GM19452 (cell line): ENCODE results near the gene CNOT11.
"Not testable (repeated sequence)": the region's sequence is repeated elsewhere in the genome, so short reads cannot be mapped to it uniquely, and the experiment has no call there.

ENCODE experiments used
- ATAC-seq: cut with Tn5 transposase; IDR thresholded peaks from one replicate; pipeline ENCODE4 v1.9.1; 2021; ENCODE audit not compliant: unreplicated experiment

CNOT11 gene

GRCh38 chr2:101252408-101253012 is at the start of gene CNOT11:
TSS of gene CNOT11 (plus strand) at chr2:101252886. CDS start at chr2:101252965, 79 bp downstream.
- peak; percentile 87 for ATAC-seq

GRCh38 chr2:101204400-101205115 is 48.1 kb upstream of the CNOT11 start:
- no peak for ATAC-seq

GRCh38 chr2:101205521-101206479 is 46.9 kb upstream of the CNOT11 start:
- no peak for ATAC-seq

- no peak for ATAC-seq
Measured at GRCh38 chr2:101208830-101209229, 43.9 kb upstream of the CNOT11 start.

- ATAC-seq, result no peak
Measured at GRCh38 chr2:101219246-101219645, 33.4 kb upstream of the CNOT11 start.

DNA sequence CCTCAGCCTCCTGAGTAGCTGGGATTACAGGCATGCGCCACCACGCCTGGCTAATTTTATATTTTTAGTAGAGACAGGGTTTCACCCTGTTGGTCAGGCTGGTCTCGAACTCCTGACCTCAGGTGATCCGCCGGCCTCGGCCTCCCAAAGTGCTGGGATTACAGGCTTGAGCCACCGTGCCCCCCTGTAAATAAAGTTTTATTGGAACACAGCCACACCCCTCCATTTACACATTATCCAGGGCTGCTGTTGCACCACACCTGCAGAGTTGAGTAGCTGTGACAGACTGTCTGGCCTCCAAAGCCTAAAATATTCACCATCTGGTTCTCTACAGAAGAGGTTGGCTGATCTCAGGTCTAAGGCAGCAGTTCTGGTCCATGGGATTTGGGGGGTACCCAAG is 32.6 kb upstream of the CNOT11 start:
- ATAC-seq, result not testable (repeated sequence)

- ATAC-seq, result peak; percentile 99
Measured at GRCh38 chr2:101223814-101224231, 28.9 kb upstream of the CNOT11 start.

DNA sequence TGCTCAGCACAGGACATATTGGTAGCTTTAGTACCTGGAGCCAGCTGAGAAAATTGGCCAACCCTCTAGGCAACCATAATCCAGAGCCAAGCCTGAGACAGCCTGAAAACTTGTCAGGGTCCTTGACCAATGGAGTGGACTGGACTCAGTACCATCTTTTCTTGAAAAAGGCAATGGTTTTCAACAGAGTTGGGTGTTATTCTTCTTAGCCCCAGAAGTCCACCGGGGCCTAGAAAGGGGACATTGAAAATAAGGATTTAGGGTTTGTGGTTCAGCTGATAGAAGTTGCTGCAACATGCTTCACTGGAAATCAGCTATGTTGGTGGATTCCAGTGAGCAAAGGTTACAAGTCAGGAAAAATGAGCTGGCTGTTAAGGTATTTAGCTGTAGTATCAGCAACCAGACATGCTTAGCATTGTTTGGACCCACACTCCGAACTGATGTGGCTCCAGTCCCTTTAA is 22.1 kb upstream of the CNOT11 start:
- ATAC-seq, result no peak

GRCh38 chr2:101231240-101231639 is 21.4 kb upstream of the CNOT11 start:
- ATAC-seq, result no peak

- no peak for ATAC-seq
Measured at GRCh38 chr2:101231937-101232730, 20.6 kb upstream of the CNOT11 start.

DNA sequence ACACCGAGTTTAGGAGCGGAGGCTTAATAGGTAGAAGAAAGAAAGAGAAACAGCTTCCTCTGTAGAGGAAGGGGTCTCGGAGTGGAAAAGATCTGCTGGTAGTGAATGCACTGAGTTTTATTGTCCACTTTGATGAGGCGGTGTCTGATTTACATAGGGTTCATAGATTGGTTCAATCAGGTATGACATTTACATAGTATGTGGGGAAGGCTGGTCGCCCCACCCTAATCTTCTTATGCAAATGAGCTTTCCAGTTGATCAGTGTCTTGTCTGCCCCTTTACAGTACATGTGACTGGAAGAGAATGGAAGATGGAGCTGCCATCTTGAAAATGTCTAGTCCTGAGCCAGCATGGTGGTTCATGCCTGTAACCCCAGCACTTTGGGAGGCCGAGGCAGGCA is 19.9 kb upstream of the CNOT11 start:
- ATAC-seq, result no peak

- ATAC-seq, result no peak
Measured at GRCh38 chr2:101234169-101234938, 18.3 kb upstream of the CNOT11 start.

DNA sequence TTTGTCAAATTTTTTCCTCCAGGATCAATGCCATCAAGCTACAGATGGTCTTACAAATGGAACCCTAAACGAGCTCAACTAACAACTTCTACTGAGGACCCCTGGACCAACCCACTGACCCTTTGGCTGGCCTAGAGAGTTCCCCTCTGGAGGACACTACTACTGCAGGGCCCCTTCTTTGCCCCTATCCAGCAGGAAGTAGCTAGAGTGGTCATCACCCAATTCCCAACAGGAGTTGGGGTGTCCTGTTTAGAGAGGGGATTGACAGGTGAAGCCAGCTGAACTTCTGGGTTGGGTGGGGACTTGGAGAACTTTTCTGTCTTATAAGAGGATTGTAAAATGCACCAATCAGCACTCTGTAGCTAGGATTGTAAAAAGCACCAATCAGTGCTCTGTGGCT is 16.7 kb upstream of the CNOT11 start:
- ATAC-seq, result not testable (repeated sequence)

DNA sequence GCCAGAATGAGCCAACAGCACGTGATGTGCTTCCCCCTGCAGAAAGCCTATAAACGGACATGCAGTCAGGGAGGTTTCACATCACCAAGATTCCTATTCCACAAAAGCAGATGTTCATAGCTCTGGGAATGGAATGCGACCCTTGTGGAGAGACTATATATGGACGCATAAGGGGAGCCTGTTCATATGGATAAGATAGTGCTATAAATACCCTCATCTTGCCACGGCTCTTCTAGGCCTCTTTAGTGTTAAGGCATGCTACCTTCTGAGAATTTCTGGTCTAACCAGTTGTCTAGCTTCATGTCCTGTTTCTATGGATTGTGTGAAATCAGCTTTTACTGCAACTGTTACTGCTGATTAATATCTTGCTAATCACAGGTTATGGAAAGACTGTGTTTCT is 14.7 kb upstream of the CNOT11 start:
- not testable (repeated sequence) for ATAC-seq

DNA sequence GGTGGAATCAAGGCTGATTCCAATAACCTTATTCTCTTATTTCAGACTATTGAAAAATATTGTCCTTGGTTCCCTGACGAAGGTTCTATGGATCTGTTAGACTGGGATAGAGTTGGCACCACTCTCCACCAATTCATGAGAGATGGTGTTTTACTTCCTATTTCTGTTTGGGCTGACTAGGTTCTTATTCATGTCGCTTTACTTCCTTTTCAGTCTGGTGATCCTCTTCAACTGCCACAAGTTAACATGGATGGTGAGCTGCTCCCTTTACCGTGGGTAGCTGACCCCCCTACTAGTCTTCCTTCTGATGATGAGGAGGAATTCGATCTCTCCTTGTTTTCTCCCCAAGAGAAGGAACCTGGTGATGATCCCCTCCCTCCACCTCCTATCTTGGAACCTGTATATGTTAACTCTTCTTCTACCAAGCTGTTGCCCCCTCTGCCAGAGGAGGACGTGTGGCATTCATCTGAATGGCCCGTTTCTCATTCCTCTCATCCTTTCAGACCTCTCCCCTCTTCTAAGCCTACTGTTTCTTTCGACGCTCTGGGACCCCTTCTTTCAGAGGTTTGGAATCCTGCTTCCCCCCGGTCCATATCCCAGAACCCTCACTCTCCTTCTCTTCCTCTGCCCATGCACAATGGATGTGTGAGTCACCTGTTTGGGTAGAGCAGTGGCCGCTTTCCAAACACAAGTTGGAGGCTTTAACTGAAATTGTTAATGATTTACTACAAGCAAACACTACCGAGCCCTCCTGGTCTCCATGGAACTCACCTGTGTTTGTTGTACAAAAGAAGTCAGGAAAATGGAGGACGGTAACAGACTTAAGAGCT is 13.5 kb upstream of the CNOT11 start:
- no peak for ATAC-seq

- ATAC-seq, result not testable (repeated sequence)
Measured at GRCh38 chr2:101239760-101240118, 12.9 kb upstream of the CNOT11 start.

DNA sequence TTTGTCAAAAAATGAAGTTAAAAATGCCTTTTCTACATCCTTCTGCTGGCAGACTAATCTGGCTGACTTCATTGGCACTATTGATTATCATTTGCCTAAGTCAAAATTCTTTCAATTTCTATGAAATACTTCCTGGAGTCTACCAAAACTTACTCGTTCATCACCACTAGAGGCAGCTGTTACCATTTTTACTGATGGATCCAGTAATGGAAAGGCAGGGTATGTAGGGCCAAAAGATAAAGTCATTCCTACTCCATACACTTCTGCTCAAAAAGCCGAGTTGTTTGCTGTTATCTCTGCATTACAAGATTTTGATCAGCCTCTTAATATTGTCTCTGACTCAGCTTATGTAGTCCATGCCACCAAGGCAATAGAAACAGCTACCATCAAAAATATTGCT is 12.0 kb upstream of the CNOT11 start:
- not testable (repeated sequence) for ATAC-seq

- no peak for ATAC-seq
Measured at GRCh38 chr2:101241158-101241557, 11.5 kb upstream of the CNOT11 start.

DNA sequence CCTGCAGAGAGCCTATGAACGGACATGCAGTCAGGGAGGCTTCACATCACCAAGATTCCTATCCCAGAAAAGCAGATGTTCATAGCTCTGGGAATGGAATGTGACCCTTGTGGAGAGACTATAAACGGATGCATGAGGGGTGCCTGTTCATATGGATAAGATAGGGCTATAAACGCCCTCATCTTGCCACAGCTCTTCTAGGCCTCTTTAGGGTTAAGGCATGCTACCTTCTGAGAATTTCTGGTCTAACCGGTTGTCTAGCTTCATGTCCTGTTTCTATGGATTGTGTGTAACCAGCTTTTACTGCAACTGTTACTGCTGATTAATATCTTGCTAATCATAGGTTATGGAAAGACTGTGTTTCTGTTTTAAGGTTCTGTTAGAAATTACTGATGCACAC is 8.3 kb upstream of the CNOT11 start:
- ATAC-seq, result not testable (repeated sequence)
